ENCODE results near the gene HTR7.
"Not testable (repeated sequence)": the region's sequence is repeated elsewhere in the genome, so short reads cannot be mapped to it uniquely, and the experiment has no call there.

Gene HTR7

DNA sequence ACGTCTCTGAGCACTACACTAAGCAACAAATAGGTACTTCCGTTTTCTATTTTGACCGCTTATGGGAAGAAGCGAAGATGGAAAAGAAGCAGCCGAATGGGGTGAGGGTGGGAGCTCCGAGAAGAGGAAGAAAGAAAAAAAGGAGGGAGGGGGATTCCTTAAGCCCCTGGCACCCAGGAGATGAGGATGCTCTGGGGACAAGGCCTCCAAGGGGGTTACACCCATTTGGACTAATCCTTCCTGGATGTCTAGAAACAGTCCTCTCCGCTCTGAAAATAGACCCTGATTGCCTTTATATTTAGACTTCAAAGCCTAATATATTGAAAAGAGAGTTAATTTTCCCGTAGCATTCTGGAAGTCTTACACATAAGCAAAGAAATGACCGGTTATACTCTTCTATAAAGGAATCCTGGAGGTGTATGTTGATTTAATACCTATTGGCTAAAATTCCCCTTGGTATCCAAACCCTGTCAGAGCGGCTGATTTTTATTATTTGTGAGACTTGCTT is 676 bp upstream of the HTR7 start:
- DNase-seq (ENCODE audit: low read depth in 2 of 2) = no peak

GRCh38 chr10:90856964-90857634 is 740 bp downstream of the HTR7 start:
- DNase-seq (ENCODE audit: low read depth in 2 of 2) = no peak

- DNase-seq (ENCODE audit: low read depth in 2 of 2) = no peak
Observed at GRCh38 chr10:90856261-90856660, 1.6 kb downstream of the HTR7 start.

DNA sequence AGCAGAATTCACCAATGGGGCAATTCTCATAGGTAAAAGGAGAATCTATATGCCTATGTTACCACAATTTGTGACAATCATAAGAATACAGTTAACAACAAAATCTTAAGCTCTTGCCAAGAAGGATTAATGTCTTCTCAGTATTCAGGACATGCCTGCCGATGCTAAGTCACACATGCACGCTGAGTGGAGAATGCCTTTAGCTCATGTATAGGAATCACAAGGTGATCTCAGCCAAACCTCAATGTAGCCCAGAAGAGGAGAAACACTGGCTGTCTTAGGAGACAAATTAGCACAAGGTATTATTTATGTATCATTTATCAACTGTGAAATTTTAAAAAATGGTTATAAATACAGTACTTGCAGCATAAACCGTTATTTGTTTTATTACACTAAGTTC is 2.7 kb downstream of the HTR7 start:
- no peak for DNase-seq (ENCODE audit: low read depth in 2 of 2)

DNA sequence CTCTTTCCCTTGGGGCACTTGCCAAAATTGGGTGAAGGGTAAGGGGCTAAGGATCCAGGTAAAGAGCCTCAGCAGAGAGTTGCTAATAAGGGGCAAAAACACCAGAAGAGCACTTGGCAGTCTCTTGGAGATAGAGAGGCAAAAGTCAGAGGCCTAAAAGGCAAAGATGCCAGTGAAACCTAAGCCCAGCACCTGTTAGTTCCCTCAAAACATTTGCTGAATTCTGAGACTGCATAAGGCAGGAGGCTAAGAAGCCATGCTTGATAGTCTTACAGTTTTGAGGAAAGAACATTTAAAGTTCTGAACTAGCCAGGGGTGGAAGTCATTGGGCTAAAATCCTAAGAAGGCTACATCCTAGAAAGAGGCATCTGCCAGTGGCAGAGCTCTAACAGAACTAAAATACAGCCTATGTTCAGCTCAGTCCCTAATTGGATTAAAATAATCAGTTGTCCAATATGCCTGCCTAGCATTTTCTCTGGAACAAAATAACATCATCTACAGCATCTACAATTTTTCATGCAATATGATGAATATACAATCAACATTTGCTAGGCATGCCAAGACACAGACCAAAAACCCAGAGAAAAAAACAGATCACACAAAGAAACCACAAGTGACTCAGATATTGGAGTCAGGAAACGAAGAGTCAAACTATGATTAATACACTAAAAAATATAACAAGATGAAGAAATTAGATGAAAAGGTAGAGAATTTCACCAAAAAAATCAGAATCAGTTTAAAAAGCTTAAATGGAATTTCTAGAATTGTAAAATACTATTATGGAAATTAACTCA is 7.7 kb downstream of the HTR7 start:
- DNase-seq (ENCODE audit: low read depth in 2 of 2) = no peak

DNA sequence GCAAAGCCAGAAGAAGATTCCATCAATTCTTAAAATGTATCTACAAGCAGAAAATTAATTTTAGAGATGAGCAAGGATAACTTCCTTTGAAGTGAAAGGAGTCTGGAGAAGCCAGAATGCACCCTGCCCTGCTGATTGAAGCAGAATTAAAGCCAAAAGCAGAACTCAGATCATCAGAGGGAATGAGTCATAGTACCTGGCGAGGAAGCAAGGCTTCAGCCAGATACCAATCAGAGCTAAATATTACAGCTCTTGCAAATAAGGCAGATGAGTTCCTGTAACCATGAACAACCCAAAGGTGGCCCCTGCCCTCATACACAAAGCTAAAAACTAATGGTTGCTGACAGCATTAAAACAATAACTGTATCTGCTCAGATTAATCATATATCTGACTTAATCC is 10.4 kb downstream of the HTR7 start:
- DNase-seq (ENCODE audit: low read depth in 2 of 2) = no peak

DNA sequence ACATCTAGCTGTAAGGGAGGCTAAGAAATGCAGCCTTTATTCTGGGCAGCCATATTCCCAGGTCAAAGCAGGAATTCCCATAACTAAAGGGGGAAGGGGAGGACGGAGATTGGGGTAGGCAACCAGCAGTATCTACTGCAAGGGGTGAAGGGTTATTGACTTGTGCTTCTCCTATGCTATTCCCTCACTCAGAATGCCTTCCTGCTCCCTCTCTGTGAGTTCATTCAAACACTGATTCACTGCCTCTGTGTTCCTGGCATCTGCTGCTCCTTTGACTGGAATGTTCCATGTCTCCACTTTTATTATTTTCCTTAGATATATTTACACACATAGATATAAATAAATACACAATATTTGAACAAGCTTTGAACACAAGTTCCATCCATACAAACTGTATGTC is 11.1 kb downstream of the HTR7 start:
- no peak for DNase-seq (ENCODE audit: low read depth in 2 of 2)

DNA sequence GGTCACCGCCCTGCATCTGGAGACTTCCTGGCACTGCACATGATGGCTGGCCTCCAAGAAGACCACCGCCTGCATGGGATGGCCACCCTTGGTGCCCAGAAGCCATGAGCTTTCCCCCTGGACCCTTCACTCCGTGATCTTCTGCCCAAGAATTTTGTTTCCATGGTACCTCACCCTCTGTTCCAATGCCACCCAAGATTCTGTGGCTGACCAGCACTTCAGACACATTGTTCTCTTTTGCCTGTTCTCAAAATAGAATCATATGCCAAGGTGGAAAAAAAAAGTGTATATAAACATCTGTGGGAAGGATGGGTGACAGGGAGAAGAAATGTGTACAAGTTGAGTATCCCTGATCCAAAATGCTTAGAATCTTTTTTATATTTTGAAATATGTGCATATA is 12.1 kb downstream of the HTR7 start:
- no peak for DNase-seq (ENCODE audit: low read depth in 2 of 2)

DNA sequence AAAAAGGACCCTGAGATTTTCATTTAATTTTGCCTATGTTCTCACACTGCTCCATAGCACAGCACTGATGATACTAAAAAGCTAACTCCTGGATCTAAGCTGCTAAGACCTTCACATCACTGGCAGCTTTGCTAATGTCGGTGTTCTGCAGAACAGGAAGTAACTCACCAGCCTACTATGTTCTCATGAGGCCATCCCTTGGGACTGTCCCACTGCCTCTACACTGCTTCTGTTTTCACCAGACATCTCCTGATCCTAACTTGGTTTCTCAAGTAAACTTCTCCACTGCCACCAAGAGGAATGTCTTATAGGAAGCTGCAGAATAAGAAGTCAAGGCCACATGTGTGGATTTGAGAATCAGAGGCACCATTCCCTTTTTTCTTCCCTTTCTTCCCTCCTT is 15.1 kb downstream of the HTR7 start:
- no peak for DNase-seq (ENCODE audit: low read depth in 2 of 2)

DNA sequence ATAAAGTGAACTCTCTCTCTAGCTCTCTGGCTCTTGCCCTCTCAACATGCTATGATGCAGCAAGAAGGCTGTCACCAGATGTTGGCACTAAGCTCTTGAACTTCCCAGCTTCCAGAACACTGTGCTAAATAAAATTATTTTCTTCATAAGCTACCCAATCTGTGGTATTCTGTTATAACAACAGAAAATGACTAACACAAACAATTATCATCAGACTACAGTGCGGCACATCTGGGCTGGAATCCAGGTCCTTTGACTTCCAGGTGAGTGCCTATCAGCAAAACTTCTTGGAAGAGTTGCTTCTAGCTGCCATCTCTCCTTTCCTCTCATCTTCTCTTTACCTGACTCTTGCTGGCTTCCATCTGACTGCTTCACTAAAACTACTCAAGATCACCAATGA is 20.4 kb downstream of the HTR7 start:
- DNase-seq (ENCODE audit: low read depth in 2 of 2) = no peak

- DNase-seq (ENCODE audit: low read depth in 2 of 2) = no peak
Observed at GRCh38 chr10:90834326-90834725, 23.5 kb downstream of the HTR7 start.

DNA sequence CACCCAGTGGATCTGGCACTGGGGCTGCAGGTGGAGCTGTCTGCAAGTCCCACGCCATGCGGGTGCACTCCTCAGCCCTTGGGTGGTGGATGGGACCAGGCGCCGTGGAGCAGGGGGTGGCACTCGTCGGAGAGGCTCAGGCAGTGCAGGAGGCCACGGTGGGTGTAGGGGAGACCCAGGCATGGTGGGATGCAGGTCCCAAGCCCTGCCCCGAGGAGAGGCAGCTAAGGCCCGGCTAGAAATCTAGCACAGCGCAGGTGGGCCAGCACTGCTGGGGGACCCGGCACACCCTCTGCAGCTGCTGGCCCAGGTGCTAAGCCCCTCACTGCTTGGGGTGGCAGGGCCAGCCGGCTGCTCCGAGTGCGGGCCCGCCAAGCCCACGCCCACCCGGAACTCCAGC is 25.7 kb downstream of the HTR7 start:
- no peak for DNase-seq (ENCODE audit: low read depth in 2 of 2)

- no peak for DNase-seq (ENCODE audit: low read depth in 2 of 2)
Observed at GRCh38 chr10:90822508-90822907, 35.3 kb downstream of the HTR7 start.

DNA sequence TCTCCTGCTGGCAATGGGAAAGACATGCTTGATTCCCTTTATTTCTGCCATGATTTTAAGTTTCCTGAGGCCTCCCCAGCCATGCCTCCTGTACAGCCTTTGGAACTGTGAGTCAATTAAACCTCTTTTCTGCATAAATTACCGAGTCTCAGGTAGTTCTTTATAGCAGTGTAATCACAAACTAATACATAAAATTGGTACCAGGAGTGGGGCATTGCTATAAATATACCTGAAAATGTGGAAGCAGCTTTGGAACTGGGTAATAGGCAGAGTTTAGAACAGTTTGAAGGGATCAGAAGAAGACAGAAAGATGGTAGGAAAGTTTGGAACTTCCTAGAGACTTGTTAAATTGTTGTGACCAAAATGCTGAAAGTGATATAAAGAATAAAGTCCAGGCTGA is 36.0 kb downstream of the HTR7 start:
- not testable (repeated sequence) for DNase-seq (ENCODE audit: low read depth in 2 of 2)

DNA sequence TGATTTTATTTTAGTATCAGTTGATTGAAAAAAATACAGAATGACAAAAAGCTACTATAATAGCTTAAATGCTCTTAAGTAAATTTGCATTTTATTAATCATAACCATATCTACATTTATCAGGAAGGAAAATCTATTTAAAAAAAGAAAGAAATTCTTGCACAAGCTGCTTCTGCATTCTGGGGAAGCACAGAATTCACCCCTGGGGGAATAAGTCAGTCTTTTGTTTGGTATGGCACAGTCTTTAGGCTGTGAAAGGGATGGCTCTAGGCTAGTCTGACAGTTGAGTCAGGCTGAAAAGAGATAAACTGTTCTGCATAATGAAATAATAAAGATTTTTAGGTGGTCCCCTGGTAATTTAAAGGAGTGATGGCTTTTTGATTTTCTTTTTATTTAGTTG is 37.9 kb downstream of the HTR7 start:
- no peak for DNase-seq (ENCODE audit: low read depth in 2 of 2)

- DNase-seq (ENCODE audit: low read depth in 2 of 2) = no peak
Observed at GRCh38 chr10:90818736-90819135, 39.1 kb downstream of the HTR7 start.

GRCh38 chr10:90817128-90817889 is 40.5 kb downstream of the HTR7 start:
- no peak for DNase-seq (ENCODE audit: low read depth in 2 of 2)

DNA sequence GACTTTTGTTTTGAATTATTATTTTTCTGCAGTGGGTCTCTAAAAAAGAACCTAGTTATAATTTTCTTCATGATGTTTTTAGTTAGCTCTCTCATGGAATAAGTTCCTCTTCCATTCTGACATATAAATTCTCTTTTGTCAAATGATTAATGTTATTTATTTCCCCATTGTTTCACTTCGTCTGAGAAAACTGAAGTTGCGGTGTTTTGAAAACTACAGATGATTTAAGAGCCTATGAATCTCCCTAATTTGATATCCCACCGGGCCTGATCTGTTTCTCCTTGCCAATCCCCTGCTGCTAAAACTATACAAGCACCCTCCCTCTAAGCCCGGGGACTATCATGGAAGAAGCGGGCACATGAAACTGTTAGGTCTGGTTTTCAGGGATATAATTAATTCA is 41.4 kb downstream of the HTR7 start:
- no peak for DNase-seq (ENCODE audit: low read depth in 2 of 2)

DNA sequence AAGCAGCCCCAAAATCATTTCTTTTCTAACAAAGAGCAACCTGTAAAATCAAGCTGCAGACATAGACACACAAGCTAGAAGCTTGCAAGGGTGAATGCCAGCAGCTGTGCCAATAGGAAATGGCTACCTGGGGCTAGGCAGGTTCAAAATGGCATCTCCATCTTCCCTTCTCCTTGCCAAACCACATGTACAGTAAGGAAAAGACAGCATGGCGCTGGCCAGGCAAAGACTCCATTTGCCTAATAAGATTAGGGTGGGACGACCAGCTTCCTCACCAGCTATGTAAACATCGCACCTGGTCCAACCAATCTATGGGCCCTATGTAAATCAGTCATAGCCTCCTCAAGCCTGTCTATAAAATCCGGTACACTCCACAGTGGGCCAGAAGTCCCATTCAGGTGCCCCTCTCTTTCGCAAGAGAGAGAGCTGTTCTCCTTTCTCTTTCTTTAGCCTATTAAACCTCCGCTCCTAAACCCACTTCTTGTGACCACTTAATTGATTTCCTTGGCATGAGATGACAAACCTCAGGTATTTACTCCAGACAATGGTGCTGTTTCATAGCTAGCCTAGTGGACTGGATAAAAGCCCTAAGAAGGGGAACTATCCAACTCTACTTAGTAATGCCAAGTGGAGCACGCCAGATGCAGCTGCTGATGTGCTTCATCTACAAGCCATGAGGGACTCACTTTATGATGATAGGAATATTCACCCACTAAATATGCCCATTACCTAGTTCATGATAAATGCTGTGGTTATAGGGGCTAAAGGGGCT is 44.1 kb downstream of the HTR7 start:
- no peak for DNase-seq (ENCODE audit: low read depth in 2 of 2)

DNA sequence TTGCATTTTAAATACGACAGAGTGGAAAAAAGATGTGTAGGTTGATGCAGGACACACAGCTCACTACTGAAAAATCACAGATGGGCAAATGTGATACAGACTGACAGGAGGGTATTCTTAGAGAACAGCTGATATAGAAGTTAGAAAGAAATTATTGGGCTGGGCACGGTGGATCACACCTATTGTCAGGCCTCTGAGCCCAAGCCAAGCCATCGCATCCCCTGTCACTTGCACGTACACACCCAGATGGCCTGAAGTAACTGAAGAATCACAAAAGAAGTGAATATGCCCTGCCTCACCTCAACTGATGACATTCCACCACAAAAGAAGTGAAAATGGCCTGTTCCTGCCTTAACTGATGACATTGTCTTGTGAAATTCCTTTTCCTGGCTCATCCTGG is 50.7 kb downstream of the HTR7 start:
- DNase-seq (ENCODE audit: low read depth in 2 of 2) = not testable (repeated sequence)

- no peak for DNase-seq (ENCODE audit: low read depth in 2 of 2)
Observed at GRCh38 chr10:90806677-90807076, 51.2 kb downstream of the HTR7 start.

GRCh38 chr10:90805206-90805605 is 52.6 kb downstream of the HTR7 start:
- no peak for DNase-seq (ENCODE audit: low read depth in 2 of 2)

Measured in stimulated activated CD8-positive, alpha-beta memory T cell treated with anti-CD3 and anti-CD28 coated beads, Interleukin-15, amount 100 ng/mL, for 4 hours (primary cell).